HG03066 (cell line): ENCODE results near the gene USH2A.
"Not testable (repeated sequence)": the region's sequence is repeated elsewhere in the genome, so short reads cannot be mapped to it uniquely, and the experiment has no call there.

Source experiments
- ATAC-seq: cut with Tn5 transposase; IDR thresholded peaks from one replicate; pipeline ENCODE4 v1.9.1; 2021; ENCODE audit warnings: low read depth; ENCODE audit not compliant: unreplicated experiment

USH2A gene

GRCh38 chr1:216057063-216057462 lies 366.2 kb downstream of the USH2A start:
- ATAC-seq: no peak

- no peak for ATAC-seq
These were observed 368.2 kb downstream of the USH2A start for GRCh38 chr1:216055004-216055403.

GRCh38 chr1:216054600-216054999 lies 368.6 kb downstream of the USH2A start:
- no peak for ATAC-seq

DNA sequence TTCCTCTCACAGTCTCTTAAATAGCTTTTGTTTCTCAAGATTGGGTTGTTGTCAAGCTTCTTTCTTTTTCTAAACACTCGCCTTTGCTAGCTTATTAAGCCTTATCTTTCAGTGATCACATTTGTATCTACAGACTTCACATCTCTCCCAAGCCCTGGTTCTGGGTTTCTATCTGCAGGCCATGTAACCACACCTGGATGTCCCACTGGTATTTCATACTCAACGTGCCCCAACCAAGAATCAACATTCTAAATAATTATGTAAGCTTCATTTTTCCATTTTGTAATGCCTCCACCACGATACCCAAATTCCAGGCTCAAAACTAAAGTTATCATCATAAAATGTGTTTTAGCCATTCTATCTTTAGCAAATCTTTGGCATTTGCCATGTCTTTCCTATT lies 372.2 kb downstream of the USH2A start:
- ATAC-seq: no peak

- ATAC-seq: no peak
These were observed 373.4 kb downstream of the USH2A start for GRCh38 chr1:216049741-216050430.

DNA sequence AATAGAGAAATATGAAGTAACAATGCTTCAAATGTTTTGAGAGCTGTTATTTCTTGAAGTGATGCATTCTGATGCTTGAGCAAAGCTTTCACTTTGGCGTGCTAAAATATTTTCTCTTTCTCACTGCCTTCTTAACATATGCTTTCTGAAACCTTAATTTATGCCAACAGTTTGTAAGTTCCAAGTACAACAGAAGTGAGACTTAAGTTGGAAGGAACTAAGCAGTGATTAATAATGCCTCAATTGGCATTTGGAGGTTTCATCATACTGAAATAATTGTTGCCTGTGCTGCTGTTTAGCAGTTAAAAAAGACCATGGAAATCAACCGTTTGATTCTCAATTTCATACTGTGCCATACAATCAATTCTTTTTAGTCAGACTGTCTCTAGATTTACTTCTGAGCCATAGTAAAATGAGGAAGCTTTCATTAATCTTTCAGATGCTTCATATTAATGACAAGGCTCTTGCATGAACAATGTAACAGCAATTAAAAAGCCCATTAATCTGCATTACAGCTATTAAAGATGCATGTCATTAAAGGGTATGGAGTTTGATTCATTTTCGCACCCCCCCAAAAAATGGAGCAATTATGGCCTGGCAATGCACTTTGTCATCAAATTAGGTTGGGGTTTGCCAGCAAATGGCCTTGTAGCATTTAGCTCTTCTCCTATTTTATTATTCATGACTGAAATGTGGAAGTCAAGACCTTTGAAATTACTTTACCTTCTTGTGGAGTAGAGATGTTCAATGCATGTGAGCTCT lies 375.3 kb downstream of the USH2A start:
- ATAC-seq: no peak

DNA sequence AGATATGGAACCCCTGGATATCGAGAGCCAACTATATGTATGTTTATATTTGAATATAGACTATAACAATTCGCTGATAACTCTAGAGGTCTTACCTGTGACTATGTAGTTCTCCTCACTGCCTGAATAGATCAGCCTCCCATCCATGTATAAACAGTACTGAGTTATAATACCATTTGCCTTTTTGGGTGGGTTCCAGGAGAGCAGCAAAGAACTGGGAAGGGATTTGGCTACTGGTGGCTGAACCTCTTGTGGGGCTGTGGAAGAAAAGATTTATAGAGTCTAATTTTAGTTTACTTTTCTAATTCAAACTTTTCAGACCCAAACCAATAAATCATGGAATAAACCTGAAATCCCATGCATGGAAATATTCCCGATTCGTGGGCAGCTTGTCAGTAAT lies 376.9 kb downstream of the USH2A start:
- ATAC-seq: no peak

DNA sequence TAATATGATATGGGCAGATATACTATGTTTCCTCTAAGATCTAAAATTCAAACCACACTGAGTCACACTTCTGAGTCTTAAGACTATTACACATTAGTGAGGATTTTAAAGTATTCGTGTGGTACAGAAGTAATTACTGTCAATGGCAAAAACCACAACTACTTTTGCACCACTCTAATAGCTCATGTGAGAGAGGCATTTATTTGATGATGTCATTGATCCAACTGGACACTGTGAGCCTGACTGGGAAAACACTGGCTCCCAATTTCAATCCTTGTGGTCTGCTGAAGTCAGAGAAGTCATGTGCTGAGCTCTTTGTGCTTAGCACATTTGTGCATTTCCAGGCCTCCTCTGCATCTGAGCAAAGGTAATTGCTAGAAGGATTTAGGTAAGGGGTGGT lies 377.8 kb downstream of the USH2A start:
- no peak for ATAC-seq

DNA sequence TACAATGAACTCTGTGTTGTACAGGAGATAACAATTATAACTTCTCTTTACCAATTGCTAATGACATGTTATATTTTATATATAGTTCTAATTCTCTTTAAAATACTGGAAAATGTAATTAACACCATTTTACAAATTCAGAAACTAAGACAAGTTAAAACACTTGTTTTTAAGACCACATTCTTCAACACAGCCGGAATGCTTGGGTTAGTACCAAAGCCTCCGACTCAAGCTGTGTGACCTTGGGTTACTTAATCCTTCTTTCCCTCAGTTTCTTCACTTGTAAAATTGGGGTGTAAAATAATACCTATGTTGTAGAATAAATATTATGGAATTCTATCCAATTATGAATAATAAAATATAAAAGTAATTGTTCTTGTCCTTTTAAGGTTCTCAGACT lies 378.7 kb downstream of the USH2A start:
- no peak for ATAC-seq

- ATAC-seq: no peak
These were observed 388.7 kb downstream of the USH2A start for GRCh38 chr1:216034506-216034905.

DNA sequence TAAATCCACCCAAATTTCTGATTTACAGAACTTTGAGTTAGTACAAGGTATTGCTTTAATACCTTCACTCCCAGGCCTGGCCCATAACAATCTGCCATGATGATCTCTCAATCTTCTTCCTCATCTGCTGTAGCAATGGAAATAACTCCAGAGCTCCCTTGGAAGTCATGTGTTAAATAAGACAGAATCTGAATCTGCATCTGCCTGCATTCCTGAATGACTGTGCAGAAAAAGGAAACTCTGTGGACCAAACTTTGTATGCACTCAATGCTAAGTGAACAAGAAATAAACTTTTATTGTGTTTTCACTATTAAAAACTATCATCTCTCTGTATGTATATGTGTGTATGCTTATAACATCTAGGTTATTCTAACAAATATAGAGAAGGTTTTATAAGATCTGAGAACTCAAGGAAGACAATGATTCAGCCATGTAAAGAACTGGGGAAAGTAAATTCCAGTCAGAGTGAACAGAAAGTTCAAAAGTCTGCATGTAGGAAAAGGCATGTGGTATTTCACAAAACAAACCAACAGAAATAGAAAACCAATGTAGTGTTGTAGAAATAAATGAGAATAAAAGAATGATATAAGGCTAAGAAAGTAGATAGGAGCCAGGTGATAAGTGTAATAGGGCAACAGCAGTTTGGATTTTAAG lies 390.2 kb downstream of the USH2A start:
- no peak for ATAC-seq

- ATAC-seq: no peak
These were observed 391.0 kb downstream of the USH2A start for GRCh38 chr1:216032284-216032683.

- no peak for ATAC-seq
These were observed 394.6 kb downstream of the USH2A start for GRCh38 chr1:216028631-216029030.

DNA sequence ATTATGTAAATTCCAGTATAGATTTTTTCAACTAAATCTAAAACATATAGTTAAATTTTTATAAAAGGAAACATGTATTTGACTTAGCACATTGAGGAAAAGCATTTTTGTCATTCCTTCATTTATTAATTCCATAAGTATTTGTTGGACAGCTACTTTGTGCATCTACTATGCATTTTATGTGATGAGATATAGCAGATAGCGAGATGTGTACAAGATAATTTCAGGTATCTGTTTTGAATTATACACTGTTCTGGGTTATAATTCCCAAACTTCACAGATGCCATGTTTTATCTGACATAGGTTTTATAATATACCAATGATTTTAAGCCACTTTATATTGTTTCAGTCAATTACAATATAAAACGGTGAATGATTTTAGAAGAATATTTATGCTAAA lies 398.7 kb downstream of the USH2A start:
- ATAC-seq: no peak

DNA sequence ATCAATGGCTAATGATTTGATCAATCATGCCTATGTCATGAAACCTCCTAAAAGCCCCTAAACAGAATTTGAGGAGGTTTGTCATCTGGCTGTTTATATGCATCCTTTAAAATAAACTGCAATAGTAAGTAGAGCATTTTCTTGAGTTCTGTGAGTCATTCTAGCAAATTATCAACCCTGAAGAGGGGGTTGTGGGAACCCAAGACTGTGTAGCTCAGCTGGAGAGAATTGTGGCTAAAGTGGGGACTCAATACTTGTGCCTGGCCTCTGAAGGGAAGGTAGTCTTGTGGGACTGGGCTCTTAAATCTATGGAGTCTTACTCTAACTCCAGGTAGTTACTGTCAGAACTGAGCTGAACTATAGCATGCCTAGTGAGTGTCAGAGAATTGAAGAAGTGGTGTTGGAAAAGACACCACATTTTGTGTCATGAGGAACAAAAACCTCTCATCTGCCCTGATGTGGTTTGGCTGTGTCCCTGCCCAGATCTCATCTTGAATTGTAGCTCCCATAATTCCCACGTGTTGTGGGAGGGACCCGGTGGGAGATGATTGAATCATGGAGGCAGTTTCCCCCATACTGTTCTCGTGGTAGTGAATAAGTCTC lies 402.4 kb downstream of the USH2A start:
- ATAC-seq: no peak

GRCh38 chr1:216015116-216015515 lies 408.1 kb downstream of the USH2A start:
- no peak for ATAC-seq

DNA sequence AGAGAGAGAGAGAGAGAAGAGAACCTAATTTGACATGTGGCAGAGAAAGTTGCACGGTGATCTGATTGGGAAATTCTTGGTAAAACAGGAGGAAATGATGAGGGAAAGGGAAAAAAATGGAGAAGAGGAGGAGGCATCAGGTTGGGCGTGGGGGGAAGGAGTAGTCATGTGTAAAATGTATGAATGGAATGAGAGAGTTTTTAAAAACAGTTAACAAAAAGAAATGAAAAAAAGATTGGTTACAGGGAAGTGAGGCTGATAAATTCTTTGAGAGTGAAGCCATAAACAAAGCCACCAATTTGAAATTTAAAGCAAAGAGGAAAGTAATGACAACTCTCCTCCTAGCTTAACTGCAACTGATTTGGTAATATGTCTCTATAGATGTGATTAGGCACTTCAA lies 409.2 kb downstream of the USH2A start:
- no peak for ATAC-seq

- ATAC-seq: not testable (repeated sequence)
These were observed 413.8 kb downstream of the USH2A start for GRCh38 chr1:216009456-216009855.

DNA sequence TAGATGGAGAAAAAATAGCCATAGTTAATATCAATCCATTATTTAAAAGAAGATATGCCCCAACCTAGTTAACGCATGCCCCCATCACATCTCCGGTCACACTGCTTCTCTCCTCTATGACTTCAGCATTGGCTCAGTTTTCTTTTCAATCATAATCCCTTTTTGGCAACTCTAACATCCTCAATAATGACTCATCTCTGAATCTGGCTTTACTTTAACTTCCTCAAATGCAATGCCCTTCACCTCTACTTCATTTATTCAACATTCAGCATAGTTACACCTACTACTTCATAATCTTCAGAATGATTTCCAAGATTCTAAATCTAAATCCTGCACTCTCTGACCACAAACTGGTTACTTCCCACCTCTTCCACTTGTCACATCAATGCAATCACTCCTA lies 417.3 kb downstream of the USH2A start:
- ATAC-seq: peak; percentile 95

DNA sequence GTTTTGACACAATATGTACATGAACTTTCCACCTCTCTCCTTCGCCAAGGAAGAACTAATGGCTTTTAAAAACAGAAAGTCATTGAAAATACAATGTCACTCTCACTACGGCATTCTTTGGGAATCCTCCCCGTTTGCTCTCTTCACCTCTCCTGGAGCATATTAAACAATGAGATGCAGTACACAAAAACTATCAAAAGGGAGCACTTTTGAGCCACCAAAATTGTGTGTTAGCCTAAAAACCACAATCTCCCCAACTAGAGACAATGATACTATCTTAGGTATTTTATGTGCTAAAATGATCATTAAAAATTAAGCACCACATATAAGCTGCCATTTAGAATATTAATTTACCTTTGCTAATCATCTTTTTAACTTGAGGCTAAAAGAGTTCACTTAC lies 430.6 kb downstream of the USH2A start:
- no peak for ATAC-seq

DNA sequence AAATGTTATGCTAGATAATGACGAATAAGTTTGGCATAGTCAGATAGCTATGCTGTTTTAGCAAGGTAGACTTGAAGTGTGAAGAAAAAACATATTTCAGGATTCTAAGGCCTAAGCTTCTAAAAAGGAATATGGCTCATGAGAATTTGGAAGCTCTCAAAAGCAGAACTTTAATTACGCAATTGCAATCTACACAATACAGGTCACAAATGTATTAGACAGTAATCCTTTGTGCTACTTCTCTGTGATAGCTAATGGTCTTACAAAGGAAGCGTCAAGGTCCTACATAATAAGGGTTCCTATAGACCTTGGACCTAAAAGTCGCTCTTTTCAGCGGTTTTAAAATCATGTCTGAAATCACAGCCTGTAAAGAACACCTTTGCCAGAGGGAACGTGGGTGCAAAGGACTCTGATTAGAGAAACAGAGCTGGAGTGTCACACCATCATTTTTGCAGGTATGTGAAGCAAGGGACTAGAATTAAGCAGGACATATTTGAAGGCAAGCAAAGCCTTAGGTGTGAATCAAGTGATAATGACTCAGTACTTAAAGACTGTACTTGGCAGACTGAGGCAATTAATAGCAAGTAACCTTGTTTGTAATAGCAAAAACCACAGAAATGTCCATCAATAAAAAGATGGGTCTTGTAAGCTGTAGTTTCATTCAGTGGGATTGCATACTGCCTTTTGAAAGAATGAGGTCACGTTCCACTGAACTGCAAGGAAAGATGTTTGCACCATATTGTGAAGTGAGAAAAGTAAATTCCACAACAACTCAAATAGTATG lies 436.0 kb downstream of the USH2A start:
- no peak for ATAC-seq
